Endometrial microvascular endothelial cells (primary cell): ENCODE data around the gene C5AR1. TPM values are rescaled to one million over a fixed set of nuclear protein-coding genes. Genes with fewer than 3 reads are reported as not detected.
"Not testable (repeated sequence)": the region's sequence is repeated elsewhere in the genome, so short reads cannot be mapped to it uniquely, and the experiment has no call there.

Source experiments
- in situ Hi-C: cut with HindIII; loops from 2 replicates; pipeline ENCODE4 v1.10.0; 2017; ENCODE audit warnings: low sequenced_read_pairs, low pct_unique_long_range_greater_than_20kb; ENCODE audit errors: inconsistent ontology term
- total RNA-seq: library from RNA; depleted of rRNA; stranded (reverse); fragments of >200 nt; gene quantifications from one replicate; pipeline ENCODE4 v1.2.3, GENCODE V29; 2015; ENCODE audit errors: inconsistent ontology term

Gene C5AR1
- total RNA-seq, 1 donor from 2014 or later = not detected

DNA sequence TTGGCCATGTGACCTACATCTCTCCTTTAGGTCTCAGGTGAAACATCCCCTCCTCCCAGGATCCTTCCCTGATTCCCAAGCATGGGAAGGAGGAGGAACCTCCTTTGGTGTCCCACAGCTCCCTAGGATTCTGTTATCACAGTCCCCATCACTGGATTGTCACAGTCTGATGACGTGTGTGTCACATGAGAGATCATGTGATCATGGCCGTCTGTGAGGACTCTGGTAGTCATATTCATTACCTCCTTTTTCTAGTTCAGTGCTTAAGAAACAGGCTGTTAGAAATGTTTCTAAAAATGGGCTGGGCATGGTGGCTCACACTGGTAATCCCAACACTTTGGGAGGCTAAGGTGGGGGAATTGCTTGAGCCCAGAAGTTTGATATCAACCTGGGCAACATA is 42.4 kb downstream of the C5AR1 start:
- in situ Hi-C loops = no loop called here

DNA sequence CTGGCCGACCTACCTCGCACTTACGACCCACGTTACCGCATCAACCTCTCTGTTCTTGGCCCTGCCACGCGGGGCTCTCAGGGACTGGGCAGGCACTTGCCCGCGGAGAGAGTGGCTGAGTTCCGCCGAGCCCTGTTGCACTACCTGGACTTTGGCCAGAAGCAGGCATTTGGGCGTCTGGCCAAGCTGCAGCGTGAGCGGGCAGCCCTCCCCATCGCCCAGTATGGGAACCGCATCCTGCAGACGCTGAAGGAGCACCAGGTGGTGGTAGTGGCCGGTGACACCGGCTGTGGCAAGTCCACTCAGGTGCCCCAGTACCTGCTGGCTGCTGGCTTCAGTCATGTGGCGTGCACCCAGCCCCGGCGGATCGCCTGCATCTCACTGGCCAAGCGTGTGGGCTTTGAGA is 43.6 kb downstream of the C5AR1 start:
- in situ Hi-C loops = no loop called here

DNA sequence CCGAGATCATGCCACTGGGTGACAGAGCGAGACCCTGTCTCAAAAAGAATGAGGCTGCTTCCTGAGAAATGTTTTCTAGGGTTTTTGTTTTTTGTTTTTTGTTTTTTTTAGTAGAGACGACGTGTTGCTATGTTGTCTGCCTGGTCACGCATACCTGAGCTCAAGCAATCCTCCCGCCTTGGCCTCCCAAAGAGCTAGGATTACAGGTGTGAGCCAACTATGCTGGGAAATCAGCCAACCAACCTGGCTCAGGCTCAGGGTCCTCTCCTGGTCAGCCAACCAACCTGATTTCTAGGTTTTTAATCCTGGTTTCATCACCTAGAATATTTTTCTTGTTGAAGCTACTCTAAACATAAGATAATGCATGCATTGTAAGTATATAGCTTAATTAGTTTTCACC is 47.2 kb downstream of the C5AR1 start:
- in situ Hi-C loops = no loop called here

- in situ Hi-C loops = no loop called here
Measured at GRCh38 chr19:47357788-47358680, 48.4 kb downstream of the C5AR1 start.

GRCh38 chr19:47358936-47359335 is 49.3 kb downstream of the C5AR1 start:
- in situ Hi-C loops = no loop called here

DNA sequence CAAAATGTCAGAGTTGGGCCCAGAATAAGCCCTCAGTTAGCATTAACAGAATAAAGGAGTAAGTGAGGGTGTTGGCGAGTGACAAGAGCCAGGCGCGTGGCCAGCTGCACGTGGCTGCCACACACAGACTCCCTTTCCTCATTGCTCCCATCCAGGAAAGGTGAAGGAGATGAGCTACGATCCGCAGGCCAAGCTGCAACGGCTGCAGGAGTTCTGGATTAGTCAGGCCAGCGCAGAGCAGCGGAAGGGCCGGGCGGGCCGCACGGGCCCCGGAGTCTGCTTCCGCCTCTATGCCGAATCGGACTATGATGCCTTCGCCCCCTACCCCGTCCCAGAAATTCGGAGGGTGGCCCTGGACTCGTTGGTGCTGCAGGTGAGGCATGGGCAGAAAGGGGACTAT is 52.7 kb downstream of the C5AR1 start:
- in situ Hi-C loops = no loop called here

- in situ Hi-C loops = no loop called here
Measured at GRCh38 chr19:47363758-47364531, 54.3 kb downstream of the C5AR1 start.

- in situ Hi-C loops = not testable (repeated sequence)
Measured at GRCh38 chr19:47365455-47365854, 55.8 kb downstream of the C5AR1 start.

GRCh38 chr19:47370045-47370611 is 60.5 kb downstream of the C5AR1 start:
- in situ Hi-C loops = no loop called here

DNA sequence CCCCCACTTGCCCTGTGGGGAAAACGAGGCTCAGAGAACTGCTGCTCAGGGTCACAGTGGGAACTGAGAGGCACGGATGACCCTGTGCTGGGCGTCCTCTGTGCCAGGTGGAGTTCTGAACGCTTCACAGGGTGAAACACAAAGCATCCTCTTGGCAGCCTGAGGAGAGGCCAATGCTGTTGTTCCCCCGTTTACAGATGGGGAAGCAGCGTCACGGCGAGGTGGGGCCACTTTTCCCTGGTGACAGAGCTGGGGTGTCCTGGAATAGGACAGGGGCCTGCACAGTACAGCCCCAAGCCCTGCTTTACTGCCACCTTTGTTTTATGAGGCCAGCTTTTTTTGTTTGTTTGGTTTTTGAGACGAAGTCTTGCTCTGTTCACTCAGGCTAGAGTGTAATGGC is 61.6 kb downstream of the C5AR1 start:
- in situ Hi-C loops = no loop called here

Other genes with a start within 250 kb of the C5AR1 start
- gene ZC3H4, start 196.1 kb upstream of the C5AR1 start, total RNA-seq = 25.3 TPM
- gene SAE1, start 179.0 kb upstream of the C5AR1 start, total RNA-seq = 247 TPM
- 12.4 TPM for gene BBC3, start 78.7 kb upstream of the C5AR1 start, total RNA-seq
- 8.2 TPM for gene CCDC9, start 53.3 kb upstream of the C5AR1 start, total RNA-seq
- not detected for gene INAFM1, start 35.0 kb upstream of the C5AR1 start, total RNA-seq
- not detected for gene C5AR2, start 22.3 kb downstream of the C5AR1 start, total RNA-seq
- 20.0 TPM for gene DHX34, start 39.5 kb downstream of the C5AR1 start, total RNA-seq
- not detected for gene MEIS3, start 109.7 kb downstream of the C5AR1 start, total RNA-seq
- gene SLC8A2, start 162.0 kb downstream of the C5AR1 start, total RNA-seq = not detected
- gene KPTN, start 174.4 kb downstream of the C5AR1 start, total RNA-seq = 5.0 TPM
- gene NAPA, start 205.2 kb downstream of the C5AR1 start, total RNA-seq = 138 TPM